HepG2 (cell line): Measurements from ENCODE around the gene MC1R. TPM values are rescaled to one million over a fixed set of nuclear protein-coding genes. Genes with fewer than 3 reads are reported as not detected.

Experiments
- ATAC-seq: fragments of 200-7000 bp; cut with Tn5 transposase; 3 replicates; pipeline ENCODE4 v1.9.1; 2020; ENCODE audit warnings: mild to moderate bottlenecking, moderate library complexity
- BruUV-seq: library from RNA; stranded (reverse); fragments of 400-500 nt; replicated peaks from 2 replicates; lab custom pipeline; 2021; lab: Mats Ljungman, UMichigan
- CTCF ChIA-PET: fragments of 300-600 bp; formaldehyde crosslinking; extraction: SDS; loops from one replicate; lab custom pipeline; 2021; ENCODE audit warnings: low total read pairs, inconsistent platforms, low intra/inter-chr PET ratio; lab: Yijun Ruan, JAX
- POLR2A ChIA-PET: fragments of 350-600 bp; sonication (Branson Sonifier 250); formaldehyde crosslinking; loops from one replicate; lab custom pipeline; 2020; ENCODE audit warnings: antibody characterized with exemption, inconsistent platforms; lab: Yijun Ruan, JAX
- DNase-seq: peaks from one replicate; pipeline ENCODE4 v3.0.0-alpha.2; 2015; ENCODE audit warnings: low spot score
- FAIRE-seq: peaks from 3 replicates; lab custom pipeline; 2011; peaks lifted over from hg19 to GRCh38; lab: Jason Lieb, UNC
- H2AFZ ChIP-seq: one replicate; pipeline ENCODE4 v1.6.1; 2011; ENCODE audit warnings: low read length, inconsistent platforms
- H3K27ac ChIP-seq: fragments of 300-600 bp; 3 replicates; pipeline ENCODE4 v1.8.0; 2011; ENCODE audit warnings: mixed run types, mild to moderate bottlenecking, mixed read lengths, low read length, inconsistent platforms; ENCODE audit not compliant: insufficient read depth; ENCODE audit errors: extremely low read length
- H3K27me3 ChIP-seq, 2 experiments: fragments of 200-600 bp in 1 of 2; 2 replicates in 1 of 2; 3 replicates in 1 of 2; pipeline versions ENCODE4 v1.6.0 to v1.8.0; 2011; ENCODE audit warnings: low read length in 2 of 2, mild to moderate bottlenecking in 2 of 2, moderate library complexity in 2 of 2, inconsistent platforms in 1 of 2; ENCODE audit not compliant: insufficient read depth in 2 of 2, control insufficient read depth in 1 of 2
- H3K36me3 ChIP-seq, 2 experiments: fragments of 200-600 bp in 1 of 2; replicated peaks in 1 of 2; 2 replicates in 1 of 2; 3 replicates in 1 of 2; pipeline versions ENCODE4 v1.5.1 to v1.8.0; 2011; ENCODE audit warnings: low read length in 2 of 2, inconsistent platforms in 1 of 2; ENCODE audit not compliant: insufficient read depth in 2 of 2, control insufficient read depth in 1 of 2
- H3K4me1 ChIP-seq: 2 replicates; pipeline ENCODE4 v1.5.1; 2012; ENCODE audit warnings: low read length, inconsistent platforms; ENCODE audit not compliant: insufficient read depth
- H3K4me2 ChIP-seq: 2 replicates; pipeline ENCODE4 v1.6.0; 2011; ENCODE audit warnings: low read depth, low read length, inconsistent platforms
- H3K4me3 ChIP-seq, 3 experiments: fragments of 200-600 bp in 1 of 3; sonication (generic), shearing (Covaris generic) in 1 of 3; replicated peaks in 1 of 3; 2 replicates each; pipeline ENCODE4 v1.5.1; 2011 to 2016; ENCODE audit warnings: low read length in 3 of 3, inconsistent platforms in 2 of 3, low read depth in 2 of 3, mild to moderate bottlenecking in 2 of 3, control low read depth in 1 of 3, mixed read lengths in 1 of 3; ENCODE audit not compliant: insufficient read depth in 1 of 3
- H3K79me2 ChIP-seq: one replicate; pipeline ENCODE4 v1.6.1; 2011; ENCODE audit warnings: low read length, inconsistent platforms; ENCODE audit not compliant: insufficient read depth
- H3K9ac ChIP-seq: 2 replicates; pipeline ENCODE4 v1.6.0; 2011; ENCODE audit warnings: mild to moderate bottlenecking, low read depth, low read length, inconsistent platforms; ENCODE audit not compliant: insufficient read depth
- H3K9me3 ChIP-seq: 2 replicates; pipeline ENCODE4 v1.5.1; 2012; ENCODE audit warnings: mild to moderate bottlenecking, low read length
- H4K20me1 ChIP-seq: 2 replicates; pipeline ENCODE4 v1.6.0; 2011; ENCODE audit warnings: inconsistent platforms, mild to moderate bottlenecking, low read length, moderate library complexity; ENCODE audit not compliant: insufficient read depth
- ARID2 ChIP-seq: sonication (generic); formaldehyde crosslinking; IDR thresholded peaks from 2 replicates; pipeline ENCODE4 v1.8.1; 2022; ENCODE audit warnings: mild to moderate bottlenecking, missing genetic modification reagents, borderline replicate concordance
- ERF ChIP-seq: IDR thresholded peaks from 2 replicates; pipeline ENCODE4 v1.6.1; 2018; ENCODE audit warnings: missing biosample characterization, missing genetic modification reagents
- FOXK1 ChIP-seq: sonication (generic); formaldehyde crosslinking; IDR thresholded peaks from 2 replicates; pipeline ENCODE4 v1.4.0; 2020; ENCODE audit warnings: low read depth, missing genetic modification reagents, borderline replicate concordance
- MIXL1 ChIP-seq: IDR thresholded peaks from 2 replicates; pipeline ENCODE4 v1.6.1; 2016
- NFIB ChIP-seq: sonication (generic); formaldehyde crosslinking; IDR thresholded peaks from 2 replicates; pipeline ENCODE4 v1.9.0; 2021; ENCODE audit warnings: missing genetic modification reagents, mild to moderate bottlenecking, borderline replicate concordance
- NR3C1 ChIP-seq: sonication (generic); formaldehyde crosslinking; IDR thresholded peaks from 2 replicates; pipeline ENCODE4 v1.4.0; 2020; ENCODE audit warnings: missing genetic modification reagents
- RARA ChIP-seq: IDR thresholded peaks from 2 replicates; pipeline ENCODE4 v1.6.1; 2016; ENCODE audit warnings: missing genetic modification reagents, missing compliant biosample characterization
- REPIN1 ChIP-seq: sonication (generic); formaldehyde crosslinking; IDR thresholded peaks from 2 replicates; pipeline ENCODE4 v1.8.0; 2022; ENCODE audit warnings: missing genetic modification reagents, low read depth, mild to moderate bottlenecking, borderline replicate concordance
- SMAD1 ChIP-seq: sonication (generic); formaldehyde crosslinking; IDR thresholded peaks from 2 replicates; pipeline ENCODE4 v1.4.0; 2020; ENCODE audit warnings: missing genetic modification reagents, low read depth, mild to moderate bottlenecking, borderline replicate concordance
- ZKSCAN8 ChIP-seq: IDR thresholded peaks from 2 replicates; pipeline ENCODE4 v1.6.1; 2016; ENCODE audit warnings: borderline replicate concordance, missing genetic modification reagents, missing compliant biosample characterization
- ZNF136 ChIP-seq: sonication (generic); formaldehyde crosslinking; IDR thresholded peaks from 2 replicates; pipeline ENCODE4 v1.8.1; 2022; ENCODE audit warnings: low read depth, mild to moderate bottlenecking, moderate library complexity, missing genetic modification reagents
- ZNF207 ChIP-seq: fragments of 450-650 bp; IDR thresholded peaks from 2 replicates; pipeline ENCODE4 v1.6.1; 2016; ENCODE audit warnings: antibody characterized with exemption, borderline replicate concordance
- ZNF343 ChIP-seq: sonication (generic); formaldehyde crosslinking; IDR thresholded peaks from 2 replicates; pipeline ENCODE4 v1.4.0; 2020; ENCODE audit warnings: mild to moderate bottlenecking, missing genetic modification reagents
- ZNF354B ChIP-seq: sonication (generic); formaldehyde crosslinking; IDR thresholded peaks from 2 replicates; pipeline ENCODE4 v1.8.0; 2022; ENCODE audit warnings: mild to moderate bottlenecking, missing genetic modification reagents
- ZNF451 ChIP-seq: sonication (generic); formaldehyde crosslinking; IDR thresholded peaks from 2 replicates; pipeline ENCODE4 v1.5.0; 2020; ENCODE audit warnings: mild to moderate bottlenecking, missing genetic modification reagents
- ZNF501 ChIP-seq: sonication (generic); formaldehyde crosslinking; IDR thresholded peaks from 2 replicates; pipeline ENCODE4 v1.5.1; 2020; ENCODE audit warnings: mild to moderate bottlenecking, moderate library complexity, missing genetic modification reagents
- ZNF607 ChIP-seq: sonication (generic); formaldehyde crosslinking; IDR thresholded peaks from 2 replicates; pipeline ENCODE4 v1.5.1; 2020; ENCODE audit warnings: missing genetic modification reagents, mild to moderate bottlenecking, borderline replicate concordance
- WGBS: methylation state at CpG from one replicate; pipeline ENCODE4 v1.1.6; 2017; ENCODE audit warnings: low lambda C conversion rate; 5-methylcytosine and 5-hydroxymethylcytosine counted together
- in situ Hi-C: cut with HindIII; loops from 2 replicates; pipeline ENCODE4 v1.10.0; 2017; ENCODE audit warnings: low pct_unique_long_range_greater_than_20kb; ENCODE audit not compliant: extremely low pct_ligation_motif_present
- intact Hi-C: fragments of 100-400 bp; cut with micrococcal nuclease; formaldehyde crosslinking; loops from one replicate; pipeline ENCODE4 v1.10.0; 2022; ENCODE audit not compliant: unreplicated experiment
- polyA plus RNA-seq, 8 experiments: library from polyadenylated mRNA; depleted of rRNA in 3 of 8; stranded (reverse) in 7 of 8; unstranded in 1 of 8; fragments of >200 nt; fragmentation: Illumina TruSeq in 4 of 8; extraction: Trizol in 4 of 8; gene quantifications; 2 replicates each; pipeline versions ENCODE4 v1.2.1 to v1.2.3, GENCODE V29; 2011 to 2016; ENCODE audit warnings: low read depth in 4 of 8, missing spikeins in 1 of 8, mixed read lengths in 1 of 8; ENCODE audit not compliant: insufficient read depth in 1 of 8
- total RNA-seq, 5 experiments: library from RNA; depleted of rRNA; stranded (reverse); fragments of >200 nt; fragmentation: Illumina TruSeq; extraction: Trizol; gene quantifications; 2 replicates each; pipeline ENCODE4 v1.2.3, GENCODE V29; 2016; ENCODE audit warnings: low read depth in 1 of 5
- TF ChIP-seq, protein P1 (sequence below): sonication (generic); formaldehyde crosslinking; IDR thresholded peaks from 2 replicates; pipeline ENCODE4 v1.5.0; 2020; ENCODE audit warnings: mild to moderate bottlenecking, missing genetic modification reagents
- TF ChIP-seq, protein P2 (sequence below): sonication (generic); formaldehyde crosslinking; IDR thresholded peaks from 2 replicates; pipeline ENCODE4 v1.4.0; 2020; ENCODE audit warnings: missing genetic modification reagents

Gene MC1R
- total and polyA plus RNA-seq, 2 of the 13 experiments (the other 11 are each of a cell fraction or from before 2014, with no cell fraction given), result 9.1 to 14.8 TPM

DNA sequence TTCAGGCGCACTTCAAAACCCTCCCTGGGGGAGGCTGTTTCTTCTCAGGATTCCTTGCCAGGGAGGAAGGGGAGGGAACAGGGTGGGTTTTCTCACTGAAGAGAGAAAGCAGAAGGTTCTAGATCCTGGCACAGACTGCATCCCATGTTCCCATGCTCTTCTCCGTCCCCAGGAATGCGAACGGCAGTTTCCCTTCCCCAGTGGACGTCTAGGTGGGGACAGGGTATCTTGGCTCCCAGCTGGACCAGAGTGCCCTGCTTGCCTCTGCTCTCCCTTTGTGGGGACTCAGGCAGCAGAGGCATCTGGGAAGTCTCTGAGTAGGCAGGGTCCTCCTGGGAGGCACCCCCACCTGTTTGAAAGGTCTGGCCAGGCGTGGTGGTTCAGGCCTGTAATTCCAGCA is 48.2 kb upstream of the MC1R start:
- intact Hi-C loops (loop anchor here (5.0 kb wide), 2 partner anchors 33 to 53 kb away; partner anchors contain the start of gene FANCA), in situ Hi-C loops (no loop called here)
- no peak overlapping the region for H2AFZ ChIP-seq
- H3K79me2 ChIP-seq, result peaks cover 13% of the 10 kb centered on the region
- DNase-seq (no peak), FAIRE-seq (no peak), ATAC-seq (no peak)
- no peak overlapping the region for H3K9ac ChIP-seq
- ChIA-PET CTCF (no interaction called here), POLR2A (no interaction called here)
- H4K20me1 ChIP-seq, result peaks cover 9% of the 10 kb centered on the region; the same call in 1 of the 2 replicates
- H3K9me3 ChIP-seq, result peaks cover 10% of the 10 kb centered on the region
- H3K27ac ChIP-seq, result no peak overlapping the region
- H3K4me2 ChIP-seq, result no peak overlapping the region
- peaks cover 28% of the 10 kb centered on the region for H3K4me1 ChIP-seq
- WGBS, result 98% methylated on average over 6 of the region's 6 CpGs
- H3K36me3 ChIP-seq, result peaks cover 4 to 6% of the 10 kb centered on the region in 2 experiments
- no peaks in the 10 kb centered on the region for H3K27me3 ChIP-seq
- H3K4me3 ChIP-seq, result no peak overlapping the region
- BruUV-seq, result no TSS peak
- TF ChIP-seq, protein P1, sequence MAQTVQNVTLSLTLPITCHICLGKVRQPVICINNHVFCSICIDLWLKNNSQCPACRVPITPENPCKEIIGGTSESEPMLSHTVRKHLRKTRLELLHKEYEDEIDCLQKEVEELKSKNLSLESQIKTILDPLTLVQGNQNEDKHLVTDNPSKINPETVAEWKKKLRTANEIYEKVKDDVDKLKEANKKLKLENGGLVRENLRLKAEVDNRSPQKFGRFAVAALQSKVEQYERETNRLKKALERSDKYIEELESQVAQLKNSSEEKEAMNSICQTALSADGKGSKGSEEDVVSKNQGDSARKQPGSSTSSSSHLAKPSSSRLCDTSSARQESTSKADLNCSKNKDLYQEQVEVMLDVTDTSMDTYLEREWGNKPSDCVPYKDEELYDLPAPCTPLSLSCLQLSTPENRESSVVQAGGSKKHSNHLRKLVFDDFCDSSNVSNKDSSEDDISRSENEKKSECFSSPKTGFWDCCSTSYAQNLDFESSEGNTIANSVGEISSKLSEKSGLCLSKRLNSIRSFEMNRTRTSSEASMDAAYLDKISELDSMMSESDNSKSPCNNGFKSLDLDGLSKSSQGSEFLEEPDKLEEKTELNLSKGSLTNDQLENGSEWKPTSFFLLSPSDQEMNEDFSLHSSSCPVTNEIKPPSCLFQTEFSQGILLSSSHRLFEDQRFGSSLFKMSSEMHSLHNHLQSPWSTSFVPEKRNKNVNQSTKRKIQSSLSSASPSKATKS (CRISPR knock-in tag), result no peak
- TF ChIP-seq ZNF136 (CRISPR knock-in tag), result no peak
- no peak for TF ChIP-seq RARA
- no peak for TF ChIP-seq ERF (CRISPR knock-in tag)
- TF ChIP-seq ARID2 (CRISPR knock-in tag), result 0 out of 2 replicates have a peak, but pooled peaks have one; percentile 30
- no peak for TF ChIP-seq ZKSCAN8 (CRISPR knock-in tag)
- TF ChIP-seq REPIN1 (CRISPR knock-in tag), result 0 out of 2 replicates have a peak, but pooled peaks have one; percentile 15
- TF ChIP-seq FOXK1, result no peak
- TF ChIP-seq ZNF501 (CRISPR knock-in tag), result no peak
- 0 out of 2 replicates have a peak, but pooled peaks have one; percentile 18 for TF ChIP-seq ZNF343 (CRISPR knock-in tag)
- TF ChIP-seq ZNF354B (CRISPR knock-in tag), result no peak
- no peak for TF ChIP-seq ZNF607
- TF ChIP-seq MIXL1 (CRISPR knock-in tag), result no peak
- TF ChIP-seq NR3C1 (CRISPR knock-in tag), result no peak
- TF ChIP-seq NFIB (CRISPR knock-in tag), result no peak
- TF ChIP-seq ZNF451 (CRISPR knock-in tag), result no peak
- no peak for TF ChIP-seq ZNF207
- TF ChIP-seq SMAD1 (CRISPR knock-in tag), result no peak
- TF ChIP-seq, protein P2, sequence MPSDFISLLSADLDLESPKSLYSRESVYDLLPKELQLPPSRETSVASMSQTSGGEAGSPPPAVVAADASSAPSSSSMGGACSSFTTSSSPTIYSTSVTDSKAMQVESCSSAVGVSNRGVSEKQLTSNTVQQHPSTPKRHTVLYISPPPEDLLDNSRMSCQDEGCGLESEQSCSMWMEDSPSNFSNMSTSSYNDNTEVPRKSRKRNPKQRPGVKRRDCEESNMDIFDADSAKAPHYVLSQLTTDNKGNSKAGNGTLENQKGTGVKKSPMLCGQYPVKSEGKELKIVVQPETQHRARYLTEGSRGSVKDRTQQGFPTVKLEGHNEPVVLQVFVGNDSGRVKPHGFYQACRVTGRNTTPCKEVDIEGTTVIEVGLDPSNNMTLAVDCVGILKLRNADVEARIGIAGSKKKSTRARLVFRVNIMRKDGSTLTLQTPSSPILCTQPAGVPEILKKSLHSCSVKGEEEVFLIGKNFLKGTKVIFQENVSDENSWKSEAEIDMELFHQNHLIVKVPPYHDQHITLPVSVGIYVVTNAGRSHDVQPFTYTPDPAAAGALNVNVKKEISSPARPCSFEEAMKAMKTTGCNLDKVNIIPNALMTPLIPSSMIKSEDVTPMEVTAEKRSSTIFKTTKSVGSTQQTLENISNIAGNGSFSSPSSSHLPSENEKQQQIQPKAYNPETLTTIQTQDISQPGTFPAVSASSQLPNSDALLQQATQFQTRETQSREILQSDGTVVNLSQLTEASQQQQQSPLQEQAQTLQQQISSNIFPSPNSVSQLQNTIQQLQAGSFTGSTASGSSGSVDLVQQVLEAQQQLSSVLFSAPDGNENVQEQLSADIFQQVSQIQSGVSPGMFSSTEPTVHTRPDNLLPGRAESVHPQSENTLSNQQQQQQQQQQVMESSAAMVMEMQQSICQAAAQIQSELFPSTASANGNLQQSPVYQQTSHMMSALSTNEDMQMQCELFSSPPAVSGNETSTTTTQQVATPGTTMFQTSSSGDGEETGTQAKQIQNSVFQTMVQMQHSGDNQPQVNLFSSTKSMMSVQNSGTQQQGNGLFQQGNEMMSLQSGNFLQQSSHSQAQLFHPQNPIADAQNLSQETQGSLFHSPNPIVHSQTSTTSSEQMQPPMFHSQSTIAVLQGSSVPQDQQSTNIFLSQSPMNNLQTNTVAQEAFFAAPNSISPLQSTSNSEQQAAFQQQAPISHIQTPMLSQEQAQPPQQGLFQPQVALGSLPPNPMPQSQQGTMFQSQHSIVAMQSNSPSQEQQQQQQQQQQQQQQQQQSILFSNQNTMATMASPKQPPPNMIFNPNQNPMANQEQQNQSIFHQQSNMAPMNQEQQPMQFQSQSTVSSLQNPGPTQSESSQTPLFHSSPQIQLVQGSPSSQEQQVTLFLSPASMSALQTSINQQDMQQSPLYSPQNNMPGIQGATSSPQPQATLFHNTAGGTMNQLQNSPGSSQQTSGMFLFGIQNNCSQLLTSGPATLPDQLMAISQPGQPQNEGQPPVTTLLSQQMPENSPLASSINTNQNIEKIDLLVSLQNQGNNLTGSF (CRISPR knock-in tag), result no peak
